ENCODE results near the gene COL4A3. TPM values are rescaled to one million over a fixed set of nuclear protein-coding genes. Genes with fewer than 3 reads are reported as not detected.

The COL4A3 gene
- total RNA-seq, 1 donor from 2014 or later = not detected

- H3K27ac Mint-ChIP-seq (ENCODE audit: unreplicated experiment) = no peak overlapping the region
- H3K4me1 Mint-ChIP-seq (ENCODE audit: low read depth, unreplicated experiment) = no peaks in the 10 kb centered on the region
- no peaks in the 10 kb centered on the region for H3K27me3 Mint-ChIP-seq (ENCODE audit: low read depth, unreplicated experiment)
- Histone ChIP-seq H4K20me1 (ENCODE audit: insufficient read depth, low read length) (no peaks in the 10 kb centered on the region), H3K4me1 (ENCODE audit: insufficient read depth, low read length) (no peaks in the 10 kb centered on the region), H3K4me3 (ENCODE audit: insufficient read depth, low read depth, low read length) (no peak overlapping the region), H3K4me2 (ENCODE audit: low read length) (no peak overlapping the region), H2AFZ (ENCODE audit: low read depth, low read length) (no peak overlapping the region), H3K27ac (ENCODE audit: low read depth, low read length) (no peak overlapping the region), H3K79me2 (ENCODE audit: insufficient read depth, low read length) (no peaks in the 10 kb centered on the region), H3K36me3 (ENCODE audit: insufficient read depth, low read length) (peaks cover 5% of the 10 kb centered on the region), H3K9ac (ENCODE audit: low read length) (no peak overlapping the region), H3K9me3 (ENCODE audit: insufficient read depth, low read depth, low read length) (no peaks in the 10 kb centered on the region), H3K27me3 (ENCODE audit: insufficient read depth, low read length) (no peaks in the 10 kb centered on the region)
- DNase-seq (ENCODE audit: low read depth) (no peak), FAIRE-seq (peak; percentile 58)
- H3K9me3 Mint-ChIP-seq (ENCODE audit: unreplicated experiment) = no peaks in the 10 kb centered on the region
- H3K4me3 Mint-ChIP-seq (ENCODE audit: unreplicated experiment) = no peak overlapping the region
- TF ChIP-seq EZH2 (IDR thresholded peaks at IDR 0.05; ENCODE audit: insufficient read depth, low read length) (no peak), CTCF (IDR thresholded peaks at IDR 0.05; ENCODE audit: insufficient read depth, low read depth, low read length) (no peak)
- H3K36me3 Mint-ChIP-seq (ENCODE audit: low read depth, unreplicated experiment) = peaks cover 4% of the 10 kb centered on the region
These were observed 185.7 kb downstream of the COL4A3 start for GRCh38 chr2:227349989-227350612.

GRCh38 chr2:227351639-227352038 is 187.2 kb downstream of the COL4A3 start:
- no peaks in the 10 kb centered on the region for H3K4me1 Mint-ChIP-seq (ENCODE audit: low read depth, unreplicated experiment)
- no peak overlapping the region for H2AFZ ChIP-seq (ENCODE audit: low read depth, low read length)
- DNase-seq (ENCODE audit: low read depth) = no peak
- TF ChIP-seq CTCF (IDR thresholded peaks at IDR 0.05; ENCODE audit: insufficient read depth, low read depth, low read length) (no peak), EZH2 (IDR thresholded peaks at IDR 0.05; ENCODE audit: insufficient read depth, low read length) (no peak)
- H3K9ac ChIP-seq (ENCODE audit: low read length) = no peak overlapping the region
- H3K27ac Mint-ChIP-seq (ENCODE audit: unreplicated experiment) = no peak overlapping the region
- no peak for FAIRE-seq
- no peaks in the 10 kb centered on the region for H3K27me3 Mint-ChIP-seq (ENCODE audit: low read depth, unreplicated experiment)
- H3K4me1 ChIP-seq (ENCODE audit: insufficient read depth, low read length) = no peaks in the 10 kb centered on the region
- no peaks in the 10 kb centered on the region for H3K9me3 Mint-ChIP-seq (ENCODE audit: unreplicated experiment)
- H3K36me3 ChIP-seq (ENCODE audit: insufficient read depth, low read length) = peaks cover 10% of the 10 kb centered on the region
- no peak overlapping the region for H3K4me2 ChIP-seq (ENCODE audit: low read length)
- H3K9me3 ChIP-seq (ENCODE audit: insufficient read depth, low read depth, low read length) = no peaks in the 10 kb centered on the region
- peaks cover 4% of the 10 kb centered on the region for H3K36me3 Mint-ChIP-seq (ENCODE audit: low read depth, unreplicated experiment)
- H4K20me1 ChIP-seq (ENCODE audit: insufficient read depth, low read length) = no peaks in the 10 kb centered on the region
- no peak overlapping the region for H3K4me3 Mint-ChIP-seq (ENCODE audit: unreplicated experiment)
- H3K4me3 ChIP-seq (ENCODE audit: insufficient read depth, low read depth, low read length) = no peak overlapping the region
- no peak overlapping the region for H3K27ac ChIP-seq (ENCODE audit: low read depth, low read length)
- no peaks in the 10 kb centered on the region for H3K27me3 ChIP-seq (ENCODE audit: insufficient read depth, low read length)
- no peaks in the 10 kb centered on the region for H3K79me2 ChIP-seq (ENCODE audit: insufficient read depth, low read length)

- H3K27me3 Mint-ChIP-seq (ENCODE audit: low read depth, unreplicated experiment) = no peaks in the 10 kb centered on the region
These were observed 195.9 kb downstream of the COL4A3 start for GRCh38 chr2:227360351-227360750.

More at GRCh38 chr2:227360351-227360750, 195.9 kb downstream of the COL4A3 start:
- Histone ChIP-seq H3K27ac (ENCODE audit: low read depth, low read length) (no peak overlapping the region), H3K79me2 (ENCODE audit: insufficient read depth, low read length) (no peaks in the 10 kb centered on the region), H3K4me1 (ENCODE audit: insufficient read depth, low read length) (no peaks in the 10 kb centered on the region), H3K27me3 (ENCODE audit: insufficient read depth, low read length) (no peaks in the 10 kb centered on the region), H3K4me3 (ENCODE audit: insufficient read depth, low read depth, low read length) (no peak overlapping the region), H3K36me3 (ENCODE audit: insufficient read depth, low read length) (peaks cover 22% of the 10 kb centered on the region), H3K4me2 (ENCODE audit: low read length) (no peak overlapping the region), H3K9ac (ENCODE audit: low read length) (no peak overlapping the region), H3K9me3 (ENCODE audit: insufficient read depth, low read depth, low read length) (no peaks in the 10 kb centered on the region), H4K20me1 (ENCODE audit: insufficient read depth, low read length) (no peaks in the 10 kb centered on the region), H2AFZ (ENCODE audit: low read depth, low read length) (no peak overlapping the region)
- Mint-ChIP-seq H3K27ac (ENCODE audit: unreplicated experiment) (no peak overlapping the region), H3K4me3 (ENCODE audit: unreplicated experiment) (no peak overlapping the region), H3K36me3 (ENCODE audit: low read depth, unreplicated experiment) (no peaks in the 10 kb centered on the region), H3K4me1 (ENCODE audit: low read depth, unreplicated experiment) (no peaks in the 10 kb centered on the region), H3K9me3 (ENCODE audit: unreplicated experiment) (no peaks in the 10 kb centered on the region)
- FAIRE-seq = no peak
- no peak for DNase-seq (ENCODE audit: low read depth)
- TF ChIP-seq EZH2 (IDR thresholded peaks at IDR 0.05; ENCODE audit: insufficient read depth, low read length) = no peak
- no peak for TF ChIP-seq CTCF (IDR thresholded peaks at IDR 0.05; ENCODE audit: insufficient read depth, low read depth, low read length)
